ENCODE data around the gene ABTB1.
"Not testable (repeated sequence)": the region's sequence is repeated elsewhere in the genome, so short reads cannot be mapped to it uniquely, and the experiment has no call there.

- not testable (repeated sequence) for TF ChIP-seq GABPA (IDR thresholded peaks at IDR 0.05; ENCODE audit: low read depth); CTCF (IDR thresholded peaks at IDR 0.05; ENCODE audit: insufficient read depth, low read length)
These were observed 9.4 kb downstream of the ABTB1 start for GRCh38 chr3:127682175-127682554.
